ENCODE data around the gene AARS2.

DNA sequence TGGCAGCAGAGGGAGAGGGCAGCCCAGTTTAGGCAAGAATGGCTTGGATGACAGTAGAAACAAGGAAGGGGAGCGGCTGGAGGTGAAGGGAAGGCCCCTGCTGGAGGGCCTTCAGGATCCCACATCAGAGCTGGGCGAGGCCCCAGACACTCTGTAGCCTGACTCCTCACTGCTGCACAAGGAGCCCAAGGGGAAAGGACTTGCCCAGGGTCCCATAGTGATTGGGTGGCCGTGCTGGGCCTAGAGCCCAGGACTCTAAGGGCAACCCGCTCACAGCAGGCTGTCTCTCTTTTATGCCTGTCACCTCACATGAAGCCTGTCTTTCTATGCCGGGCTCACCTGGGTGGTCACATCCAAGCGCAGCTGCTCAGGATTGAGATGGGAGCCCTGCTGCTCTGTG is 9.3 kb downstream of the AARS2 start:
- no peak for TF ChIP-seq POLR2A (IDR thresholded peaks at IDR 0.05)
- TF ChIP-seq, protein P1, sequence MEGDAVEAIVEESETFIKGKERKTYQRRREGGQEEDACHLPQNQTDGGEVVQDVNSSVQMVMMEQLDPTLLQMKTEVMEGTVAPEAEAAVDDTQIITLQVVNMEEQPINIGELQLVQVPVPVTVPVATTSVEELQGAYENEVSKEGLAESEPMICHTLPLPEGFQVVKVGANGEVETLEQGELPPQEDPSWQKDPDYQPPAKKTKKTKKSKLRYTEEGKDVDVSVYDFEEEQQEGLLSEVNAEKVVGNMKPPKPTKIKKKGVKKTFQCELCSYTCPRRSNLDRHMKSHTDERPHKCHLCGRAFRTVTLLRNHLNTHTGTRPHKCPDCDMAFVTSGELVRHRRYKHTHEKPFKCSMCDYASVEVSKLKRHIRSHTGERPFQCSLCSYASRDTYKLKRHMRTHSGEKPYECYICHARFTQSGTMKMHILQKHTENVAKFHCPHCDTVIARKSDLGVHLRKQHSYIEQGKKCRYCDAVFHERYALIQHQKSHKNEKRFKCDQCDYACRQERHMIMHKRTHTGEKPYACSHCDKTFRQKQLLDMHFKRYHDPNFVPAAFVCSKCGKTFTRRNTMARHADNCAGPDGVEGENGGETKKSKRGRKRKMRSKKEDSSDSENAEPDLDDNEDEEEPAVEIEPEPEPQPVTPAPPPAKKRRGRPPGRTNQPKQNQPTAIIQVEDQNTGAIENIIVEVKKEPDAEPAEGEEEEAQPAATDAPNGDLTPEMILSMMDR (IDR thresholded peaks at IDR 0.05) = no peak

Measured in adrenal gland (tissue), 5 donors.